ENCODE results near the gene TEAD2. TPM values are rescaled to one million over a fixed set of nuclear protein-coding genes. Genes with fewer than 3 reads are reported as not detected.
A peak's percentile ranks its signal among the peaks of the same experiment; 100 is the strongest.

Gene TEAD2
- 10 to 100 TPM; 31.0 to 32.4 TPM for total RNA-seq
- long read RNA-seq, donor 1, partial matches to known transcripts, result 8 of 23 reads
- long read RNA-seq, donor 1, other reads (novel, unspliced or antisense), result 10 of 23 reads
- long read RNA-seq, donor 2, partial matches to known transcripts, result 13 of 17 reads
- long read RNA-seq, donor 2, other reads (novel, unspliced or antisense), result 3 of 17 reads

- peak; percentile 92 for DNase-seq (ENCODE audit: low spot score)
- intact Hi-C loops (cut with DNase I), result no loop called here
Measured at GRCh38 chr19:49362048-49362928, at the start of gene TEAD2. TSS of gene TEAD2 (minus strand) at chr19:49362416. CDS start at chr19:49360075, 2,341 bp downstream.

- intact Hi-C loops (cut with DNase I), result no loop called here
- DNase-seq (ENCODE audit: low spot score), result no peak
Measured at GRCh38 chr19:49411681-49412326, 49.6 kb upstream of the TEAD2 start.

- no peak for DNase-seq (ENCODE audit: low spot score)
- intact Hi-C loops (cut with DNase I), result no loop called here
Measured at GRCh38 chr19:49409441-49410029, 47.3 kb upstream of the TEAD2 start.

- intact Hi-C loops (cut with DNase I), result no loop called here
- DNase-seq (ENCODE audit: low spot score), result no peak
Measured at GRCh38 chr19:49408816-49409440, 46.7 kb upstream of the TEAD2 start.

- intact Hi-C loops (cut with DNase I), result no loop called here
- peak; percentile 76 for DNase-seq (ENCODE audit: low spot score)
Measured at GRCh38 chr19:49407482-49408015, 45.3 kb upstream of the TEAD2 start.

- DNase-seq (ENCODE audit: low spot score), result peak; percentile 45
- intact Hi-C loops (cut with DNase I), result no loop called here
Measured at GRCh38 chr19:49407079-49407478, 44.9 kb upstream of the TEAD2 start.

GRCh38 chr19:49403404-49404187 is 41.4 kb upstream of the TEAD2 start:
- no peak for DNase-seq (ENCODE audit: low spot score)
- intact Hi-C loops (cut with DNase I), result no loop called here

- no peak for DNase-seq (ENCODE audit: low spot score)
- intact Hi-C loops (cut with DNase I), result no loop called here
Measured at GRCh38 chr19:49400029-49400428, 37.8 kb upstream of the TEAD2 start.

- DNase-seq (ENCODE audit: low spot score), result peak; percentile 51
- intact Hi-C loops (cut with DNase I), result no loop called here
Measured at GRCh38 chr19:49398931-49399330, 36.7 kb upstream of the TEAD2 start.

GRCh38 chr19:49398001-49398615 is 35.9 kb upstream of the TEAD2 start:
- intact Hi-C loops (cut with DNase I), result no loop called here

GRCh38 chr19:49396738-49397505 is 34.7 kb upstream of the TEAD2 start:
- intact Hi-C loops (cut with DNase I), result no loop called here
- DNase-seq (ENCODE audit: low spot score), result peak; percentile 61

More at GRCh38 chr19:49398001-49398615, 35.9 kb upstream of the TEAD2 start:
- peak; percentile 41 for DNase-seq (ENCODE audit: low spot score)

- intact Hi-C loops (cut with DNase I), result no loop called here
- peak; percentile 55 for DNase-seq (ENCODE audit: low spot score)
Measured at GRCh38 chr19:49395581-49396407, 33.6 kb upstream of the TEAD2 start.

- intact Hi-C loops (cut with DNase I), result loop anchor here in 1 of 2 donors (5.0 kb wide), 1 partner anchor 48 kb away; the partner anchor contains the start of gene SLC17A7
Measured at GRCh38 chr19:49393881-49394280, 31.7 kb upstream of the TEAD2 start.

GRCh38 chr19:49391581-49392399 is 29.6 kb upstream of the TEAD2 start:
- peak; percentile 91 for DNase-seq (ENCODE audit: low spot score)
- intact Hi-C loops (cut with DNase I), result loop anchor here (2.0 to 5.0 kb wide), 2 partner anchors 49 to 51 kb away; partner anchors contain the start of gene SLC17A7 (in 2 of the 2)

More at GRCh38 chr19:49393881-49394280, 31.7 kb upstream of the TEAD2 start:
- peak; percentile 50 for DNase-seq (ENCODE audit: low spot score)

- no peak for DNase-seq (ENCODE audit: low spot score)
- intact Hi-C loops (cut with DNase I), result loop anchor here (2.0 to 5.0 kb wide), 2 partner anchors 50 to 51 kb away; partner anchors contain the start of gene SLC17A7 (in 2 of the 2)
Measured at GRCh38 chr19:49390929-49391359, 28.7 kb upstream of the TEAD2 start.

Data from posterior vena cava (tissue), 2 donors.